H1 (cell line): ENCODE data around the gene LEKR1. TPM values are rescaled to one million over a fixed set of nuclear protein-coding genes. Genes with fewer than 3 reads are reported as not detected.

Experiments used
- ASH2L ChIP-seq: fragments of 200-600, 300-600 bp; sonication (generic); IDR thresholded peaks from one replicate; pipeline ENCODE4 v1.7.1; 2017; ENCODE audit warnings: low read length
- CHD1 ChIP-seq: IDR thresholded peaks from 2 replicates; pipeline ENCODE4 v1.6.1; 2012; ENCODE audit warnings: low read depth, low read length, improper control_type of control experiment
- GABPA ChIP-seq: IDR thresholded peaks from 2 replicates; pipeline ENCODE4 v1.6.1; 2011; ENCODE audit warnings: mild to moderate bottlenecking, low read length, moderate library complexity, borderline replicate concordance; ENCODE audit not compliant: insufficient read depth
- HDAC6 ChIP-seq: IDR thresholded peaks from one replicate; pipeline ENCODE4 v1.7.1; 2012; ENCODE audit warnings: low read depth, mild to moderate bottlenecking, inconsistent platforms, low read length, moderate library complexity
- POLR2A ChIP-seq, 2 experiments: IDR thresholded peaks; 1 replicate in 1 of 2; 2 replicates in 1 of 2; pipeline ENCODE4 v1.6.1; 2011; ENCODE audit warnings: low read depth in 2 of 2, low read length in 2 of 2, mild to moderate bottlenecking in 2 of 2; ENCODE audit errors: control extremely low read depth in 1 of 2
- POLR2AphosphoS5 ChIP-seq: IDR thresholded peaks from 2 replicates; pipeline ENCODE4 v1.6.1; 2011; ENCODE audit warnings: low read depth, low read length
- RBBP5 ChIP-seq: IDR thresholded peaks from 2 replicates; pipeline ENCODE4 v1.7.1; 2012; ENCODE audit warnings: low read depth, mild to moderate bottlenecking, inconsistent platforms, low read length, moderate library complexity, borderline replicate concordance
- RNF2 ChIP-seq: fragments of 200-900, 300-1000 bp; sonication (generic); IDR thresholded peaks from 2 replicates; pipeline ENCODE4 v1.7.1; 2016; ENCODE audit warnings: borderline replicate concordance, low read depth, mild to moderate bottlenecking, antibody characterized with exemption, low read length; ENCODE audit not compliant: poor library complexity, severe bottlenecking; ENCODE audit errors: missing control alignments
- RXRA ChIP-seq: IDR thresholded peaks from 2 replicates; pipeline ENCODE4 v1.6.1; 2011; ENCODE audit warnings: low read depth, mild to moderate bottlenecking, low read length, moderate library complexity; ENCODE audit not compliant: insufficient read depth
- SUZ12 ChIP-seq: fragments of 200-600 bp; sonication (generic); IDR thresholded peaks from 2 replicates; pipeline ENCODE4 v1.6.1; 2012; ENCODE audit warnings: mild to moderate bottlenecking, inconsistent platforms, low read length, moderate library complexity, mixed read lengths
- TAF7 ChIP-seq: optimal IDR thresholded peaks from 2 replicates; pipeline ENCODE3; 2011; ENCODE audit warnings: low read depth, mild to moderate bottlenecking, inconsistent platforms, low read length, moderate library complexity, borderline replicate concordance
- TBP ChIP-seq: IDR thresholded peaks from 2 replicates; pipeline ENCODE4 v1.6.1; 2011; ENCODE audit warnings: low read depth, low read length, improper control_type of control experiment
- polyA plus RNA-seq, 7 experiments: library from polyadenylated mRNA; depleted of rRNA in 3 of 7; stranded (reverse) in 5 of 7; unstranded in 2 of 7; fragments of >200 nt in 5 of 7; fragments of 200-250 nt in 2 of 7; gene quantifications; 1 replicate in 5 of 7; 2 replicates in 1 of 7; 4 replicates in 1 of 7; pipeline versions ENCODE4 v1.2.1 to v1.2.3, GENCODE V29; 2011 to 2013; ENCODE audit warnings: missing spikeins in 2 of 7, mixed read lengths in 2 of 7
- total RNA-seq: library from RNA; stranded (reverse); fragmentation: NEBNext Ultra II Directional; extraction: Animal tissue kit (Norgen Biotek cat#: 25700); gene quantifications from 2 replicates; pipeline ENCODE4 v1.2.1, GENCODE V29; 2021
- TF ChIP-seq, protein P1 (sequence below): IDR thresholded peaks from 2 replicates; pipeline ENCODE4 v1.6.1; 2012; ENCODE audit warnings: inconsistent platforms

LEKR1 gene
- total and polyA plus RNA-seq, 2 of the 8 experiments (the other 6 are each of a cell fraction or from before 2014, with no cell fraction given): 0.08 TPM; not detected in 1

DNA sequence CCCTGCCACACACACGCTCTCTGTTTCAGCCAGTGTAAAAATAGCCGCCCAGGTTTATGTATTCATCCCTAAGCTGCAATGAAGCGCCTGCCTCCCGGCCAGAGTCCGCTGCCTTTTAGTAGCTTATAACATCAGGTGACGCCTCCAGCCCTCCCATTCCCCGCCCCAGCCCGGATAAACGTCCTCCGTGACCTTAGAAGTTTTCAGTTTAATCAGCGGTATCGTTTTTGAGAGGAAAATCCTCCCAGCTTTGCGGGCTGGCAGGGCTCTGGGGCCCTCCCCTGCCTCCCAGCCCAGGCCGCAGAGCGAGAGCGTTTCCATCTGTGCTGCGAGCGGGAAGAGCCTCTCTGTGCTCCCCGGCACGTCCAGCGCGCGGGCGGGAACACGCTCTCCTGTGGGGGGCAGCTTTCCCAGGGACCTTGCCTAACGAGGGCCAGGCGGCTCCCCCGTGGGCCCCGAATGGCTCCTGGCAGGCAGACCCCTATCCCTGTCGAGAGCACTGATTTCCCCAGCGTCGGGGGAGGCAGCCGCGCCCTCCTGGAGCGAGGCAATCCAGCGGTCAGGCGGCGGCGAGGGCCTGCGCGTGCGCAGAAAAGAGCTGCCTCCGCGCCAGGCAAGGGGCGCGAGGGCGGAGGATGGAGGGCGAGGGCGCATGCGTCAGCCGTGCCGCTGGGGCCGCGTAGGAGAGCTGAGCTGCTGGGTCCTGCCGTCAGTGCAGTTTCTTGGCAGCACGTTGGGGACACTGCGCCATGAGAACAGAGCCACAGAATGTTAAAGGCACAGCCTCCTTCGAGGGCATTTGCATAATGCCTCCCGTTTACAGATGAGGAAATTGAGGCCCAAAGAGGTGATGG lies 262.7 kb downstream of the LEKR1 start (continued):
- TF ChIP-seq CHD1 (no peak), TAF7 (no peak), SUZ12 (no peak), ASH2L (peak; percentile 94), HDAC6 (no peak), GABPA (no peak), POLR2AphosphoS5 (peak; percentile 84), RXRA (no peak), RBBP5 (peak; percentile 74; the same call in 1 of the 2 replicates), POLR2A (IDR thresholded peaks at IDR 0.05; ENCODE audit: control extremely low read depth in 1 of 2, low read depth in 2 of 2, low read length in 2 of 2) (peak; percentile 54 to 73), TBP (peak; percentile 37), RNF2 (no peak)
- TF ChIP-seq, protein P1, sequence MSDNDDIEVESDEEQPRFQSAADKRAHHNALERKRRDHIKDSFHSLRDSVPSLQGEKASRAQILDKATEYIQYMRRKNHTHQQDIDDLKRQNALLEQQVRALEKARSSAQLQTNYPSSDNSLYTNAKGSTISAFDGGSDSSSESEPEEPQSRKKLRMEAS: peak; percentile 94
